ENCODE data around the gene TRMU. TPM values are rescaled to one million over a fixed set of nuclear protein-coding genes. Genes with fewer than 3 reads are reported as not detected.

Gene TRMU
- total RNA-seq, 5 donors from 2014 or later (not counting 1 experiment from before 2014, with no cell fraction given), result 62.8 to 92.1 (median 77.5) TPM

DNA sequence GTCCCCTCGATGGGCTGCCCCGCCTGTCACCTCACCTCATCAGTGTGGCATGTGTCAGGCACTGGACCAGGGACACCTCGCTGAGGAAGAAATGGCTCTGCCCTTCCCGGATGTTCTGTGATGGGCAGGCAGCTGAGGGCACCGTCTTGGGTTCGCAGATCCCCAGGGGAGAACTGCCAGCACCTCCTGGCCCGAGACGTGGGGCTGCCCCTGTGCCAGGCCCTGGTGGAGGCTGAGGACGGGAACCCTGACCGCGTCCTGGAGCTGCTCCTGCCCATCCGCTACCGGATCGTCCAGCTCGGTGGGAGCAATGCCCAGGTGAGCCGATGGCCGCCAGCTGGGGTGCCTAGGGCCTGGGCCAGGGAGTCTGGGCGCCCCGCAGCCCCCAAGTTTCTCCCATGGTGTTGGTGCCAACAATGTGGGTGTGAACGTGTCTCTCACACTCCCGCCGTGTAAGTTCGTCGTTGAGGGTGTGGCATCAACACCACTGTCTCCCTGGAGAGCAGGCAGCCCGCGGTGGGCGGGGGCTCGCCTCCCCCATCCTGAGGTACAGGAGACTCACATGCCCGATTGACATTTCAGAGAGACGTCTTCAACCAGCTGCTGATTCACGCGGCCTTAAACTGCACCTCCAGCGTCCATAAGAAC lies 46.1 kb upstream of the TRMU start:
- Mint-ChIP-seq H3K27me3 (no peaks in the 10 kb centered on the region), H3K9me3 (no peaks in the 10 kb centered on the region), H3K27ac (peak overlapping the region in 1 of 2 donors; percentile 52), H3K36me3 (peaks cover 8% of the 10 kb centered on the region), H3K4me1 (peaks cover 7 to 36% (median 18%) of the 10 kb centered on the region in 3 donors), H3K4me3 (no peak overlapping the region)
- peaks cover 0 to 20% of the 10 kb centered on the region in 2 donors for H3K36me3 ChIP-seq (ENCODE audit: control insufficient read depth in 2 of 2, extremely low read depth in 1 of 2, insufficient read depth in 1 of 2, low read length in 1 of 2)
- ChIA-PET CTCF (no interaction called here), POLR2A (no interaction called here)
- ATAC-seq (replicated peaks in 1 of 4), result peak in 1 of 4 experiments; percentile 55
- H3K27ac ChIP-seq (ENCODE audit: low read length), result peak overlapping the region; percentile 73
- no peaks in the 10 kb centered on the region for H3K9me3 ChIP-seq
- DNase-seq, result peak in 26 of 35 experiments; percentile 21 to 78 (median 51)
- peaks cover 0 to 72% of the 10 kb centered on the region in 2 experiments for H3K4me1 ChIP-seq (ENCODE audit: control insufficient read depth in 1 of 2, extremely low read depth in 1 of 2, insufficient read depth in 2 of 2, low read length in 2 of 2)
- no peak overlapping the region for H3K4me3 ChIP-seq (ENCODE audit: control insufficient read depth in 1 of 2, extremely low read depth in 1 of 2, low read length in 1 of 2)
- no peaks in the 10 kb centered on the region for H3K27me3 ChIP-seq (replicated peaks in 1 of 2; ENCODE audit: control insufficient read depth in 2 of 2, extremely low read depth in 1 of 2, insufficient read depth in 2 of 2, low read length in 1 of 2)
- 88% methylated on average over 33 of the region's 33 CpGs for WGBS (ENCODE audit: insufficient coverage)

GRCh38 chr22:46290121-46290842 lies 45.2 kb upstream of the TRMU start:
- peaks cover 0 to 16% of the 10 kb centered on the region in 2 donors for H3K36me3 ChIP-seq (ENCODE audit: control insufficient read depth in 2 of 2, extremely low read depth in 1 of 2, insufficient read depth in 1 of 2, low read length in 1 of 2)
- H3K9me3 Mint-ChIP-seq, result no peaks in the 10 kb centered on the region
- H3K27ac ChIP-seq (ENCODE audit: low read length), result peak overlapping the region; percentile 73

DNA sequence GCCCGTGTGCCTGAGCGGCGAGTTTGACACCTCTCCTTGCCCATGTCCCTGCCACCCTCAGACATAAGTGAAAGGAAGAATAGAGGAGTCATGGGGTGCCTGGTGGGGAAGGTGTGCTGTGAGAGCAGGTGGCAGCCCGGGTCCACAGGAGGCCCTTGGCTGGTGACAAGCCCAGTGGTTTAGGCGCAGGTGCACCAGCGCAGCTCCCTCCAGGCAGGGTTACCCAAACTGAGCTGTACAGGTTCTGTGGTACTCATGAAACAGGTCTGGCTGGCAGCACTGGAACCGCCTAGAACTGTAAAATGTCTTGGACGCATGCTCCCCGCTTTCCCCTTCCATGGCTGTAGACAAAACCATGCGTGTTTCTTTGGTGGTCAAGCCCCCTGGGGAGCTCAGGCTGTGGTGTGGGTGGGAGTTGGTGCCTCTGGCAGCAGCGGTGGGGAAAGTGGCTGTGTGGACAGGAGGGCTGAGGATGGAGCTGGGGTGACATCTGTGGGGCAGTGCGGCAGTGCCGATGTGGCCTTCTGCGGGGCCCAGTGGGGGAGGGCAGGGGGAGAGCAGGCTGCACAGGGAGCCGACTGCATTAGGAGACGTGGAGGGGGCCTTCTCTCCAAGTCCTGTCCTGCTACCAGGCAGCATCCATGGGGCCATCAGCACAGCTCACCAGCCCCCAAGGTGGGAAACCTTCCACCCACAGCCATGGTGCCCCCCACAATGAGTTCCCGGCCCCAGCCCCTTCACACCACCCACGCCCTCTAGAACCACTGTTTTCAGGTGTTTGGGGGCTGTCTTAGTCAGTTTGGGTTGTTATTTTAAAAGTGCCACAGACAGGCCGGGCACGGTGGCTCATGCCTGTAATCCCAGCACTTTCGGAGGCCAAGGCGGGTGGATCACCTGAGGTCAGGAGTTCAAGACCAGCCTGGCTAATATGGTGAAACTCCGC lies 44.4 kb upstream of the TRMU start:
- CTCF ChIA-PET, result no interaction called here
- peak overlapping the region; percentile 73 for H3K27ac ChIP-seq (ENCODE audit: low read length)

More at GRCh38 chr22:46290121-46290842, 45.2 kb upstream of the TRMU start:
- Mint-ChIP-seq H3K36me3 (peaks cover 6% of the 10 kb centered on the region), H3K27ac (no peak overlapping the region), H3K27me3 (no peaks in the 10 kb centered on the region), H3K4me1 (peaks cover 12 to 39% (median 21%) of the 10 kb centered on the region in 3 donors), H3K4me3 (no peak overlapping the region)
- ChIA-PET POLR2A (no interaction called here), CTCF (no interaction called here)
- no peaks in the 10 kb centered on the region for H3K27me3 ChIP-seq (replicated peaks in 1 of 2; ENCODE audit: control insufficient read depth in 2 of 2, extremely low read depth in 1 of 2, insufficient read depth in 2 of 2, low read length in 1 of 2)
- peak in 1 of 35 experiments; percentile 28 for DNase-seq
- H3K4me3 ChIP-seq (ENCODE audit: control insufficient read depth in 1 of 2, extremely low read depth in 1 of 2, low read length in 1 of 2), result peak overlapping the region in 1 of 2 donors; percentile 4
- 85% methylated on average over 16 of the region's 17 CpGs for WGBS (ENCODE audit: insufficient coverage)
- no peak for ATAC-seq (replicated peaks in 1 of 4)
- H3K9me3 ChIP-seq, result no peaks in the 10 kb centered on the region
- peaks cover 0 to 70% of the 10 kb centered on the region in 2 experiments for H3K4me1 ChIP-seq (ENCODE audit: control insufficient read depth in 1 of 2, extremely low read depth in 1 of 2, insufficient read depth in 2 of 2, low read length in 2 of 2)

GRCh38 chr22:46292173-46292572 lies 43.3 kb upstream of the TRMU start:
- Histone ChIP-seq H3K27ac (ENCODE audit: low read length) (no peak overlapping the region), H3K4me3 (ENCODE audit: control insufficient read depth in 1 of 2, extremely low read depth in 1 of 2, low read length in 1 of 2) (no peak overlapping the region), H3K27me3 (replicated peaks in 1 of 2; ENCODE audit: control insufficient read depth in 2 of 2, extremely low read depth in 1 of 2, insufficient read depth in 2 of 2, low read length in 1 of 2) (peaks cover 0 to 3% of the 10 kb centered on the region in 2 experiments), H3K4me1 (ENCODE audit: control insufficient read depth in 1 of 2, extremely low read depth in 1 of 2, insufficient read depth in 2 of 2, low read length in 2 of 2) (peaks cover 0 to 79% of the 10 kb centered on the region in 2 experiments), H3K36me3 (ENCODE audit: control insufficient read depth in 2 of 2, extremely low read depth in 1 of 2, insufficient read depth in 1 of 2, low read length in 1 of 2) (peaks cover 0 to 8% of the 10 kb centered on the region in 2 donors), H3K9me3 (no peaks in the 10 kb centered on the region)
- Mint-ChIP-seq H3K27ac (no peak overlapping the region), H3K27me3 (no peaks in the 10 kb centered on the region), H3K4me3 (no peak overlapping the region), H3K9me3 (no peaks in the 10 kb centered on the region), H3K4me1 (peaks cover 27 to 48% (median 34%) of the 10 kb centered on the region in 3 donors), H3K36me3 (peaks cover 6% of the 10 kb centered on the region)
- ATAC-seq (replicated peaks in 1 of 4), result no peak
- no peak for DNase-seq
- POLR2A ChIA-PET, result no interaction called here
- CTCF ChIA-PET, result no interaction called here
- 83% methylated on average over 3 of the region's 3 CpGs for WGBS (ENCODE audit: insufficient coverage)

More for the DNA sequence above, 44.4 kb upstream of the TRMU start:
- H3K27me3 ChIP-seq (replicated peaks in 1 of 2; ENCODE audit: control insufficient read depth in 2 of 2, extremely low read depth in 1 of 2, insufficient read depth in 2 of 2, low read length in 1 of 2), result no peaks in the 10 kb centered on the region
- no peak overlapping the region for H3K4me3 Mint-ChIP-seq
- H3K36me3 ChIP-seq (ENCODE audit: control insufficient read depth in 2 of 2, extremely low read depth in 1 of 2, insufficient read depth in 1 of 2, low read length in 1 of 2), result peaks cover 0 to 13% of the 10 kb centered on the region in 2 donors
- DNase-seq (no peak), ATAC-seq (replicated peaks in 1 of 4) (no peak)
- H3K4me1 Mint-ChIP-seq, result peaks cover 20 to 42% (median 28%) of the 10 kb centered on the region in 3 donors
- peaks cover 6% of the 10 kb centered on the region for H3K36me3 Mint-ChIP-seq
- 90% methylated on average over 16 of the region's 23 CpGs for WGBS (ENCODE audit: insufficient coverage)
- H3K27ac Mint-ChIP-seq, result no peak overlapping the region
- peaks cover 0 to 79% of the 10 kb centered on the region in 2 experiments for H3K4me1 ChIP-seq (ENCODE audit: control insufficient read depth in 1 of 2, extremely low read depth in 1 of 2, insufficient read depth in 2 of 2, low read length in 2 of 2)
- H3K9me3 ChIP-seq, result no peaks in the 10 kb centered on the region
- no peaks in the 10 kb centered on the region for H3K9me3 Mint-ChIP-seq
- H3K4me3 ChIP-seq (ENCODE audit: control insufficient read depth in 1 of 2, extremely low read depth in 1 of 2, low read length in 1 of 2), result no peak overlapping the region
- no peaks in the 10 kb centered on the region for H3K27me3 Mint-ChIP-seq
- POLR2A ChIA-PET, result interaction anchor here in 1 of 2 donors (0.5 kb wide), 1 partner anchor 15 kb away, joined by 3 read pairs; no protein-coding TSS in a partner anchor

- POLR2A ChIA-PET, result no interaction called here
- Histone ChIP-seq H3K36me3 (ENCODE audit: control insufficient read depth in 2 of 2, extremely low read depth in 1 of 2, insufficient read depth in 1 of 2, low read length in 1 of 2) (peaks cover 0 to 8% of the 10 kb centered on the region in 2 donors), H3K4me3 (ENCODE audit: control insufficient read depth in 1 of 2, extremely low read depth in 1 of 2, low read length in 1 of 2) (no peak overlapping the region), H3K4me1 (ENCODE audit: control insufficient read depth in 1 of 2, extremely low read depth in 1 of 2, insufficient read depth in 2 of 2, low read length in 2 of 2) (peaks cover 2 to 77% of the 10 kb centered on the region in 2 experiments), H3K27me3 (replicated peaks in 1 of 2; ENCODE audit: control insufficient read depth in 2 of 2, extremely low read depth in 1 of 2, insufficient read depth in 2 of 2, low read length in 1 of 2) (peaks cover 0 to 5% of the 10 kb centered on the region in 2 experiments), H3K9me3 (no peaks in the 10 kb centered on the region), H3K27ac (ENCODE audit: low read length) (no peak overlapping the region)
- peaks cover 6% of the 10 kb centered on the region for H3K36me3 Mint-ChIP-seq
- DNase-seq (no peak), ATAC-seq (replicated peaks in 1 of 4) (no peak)
- CTCF ChIA-PET, result no interaction called here
- WGBS (ENCODE audit: insufficient coverage), result 97% methylated on average over 8 of the region's 14 CpGs
- H3K4me1 Mint-ChIP-seq, result peaks cover 28 to 48% (median 33%) of the 10 kb centered on the region in 3 donors
- H3K27me3 Mint-ChIP-seq, result no peaks in the 10 kb centered on the region
- H3K9me3 Mint-ChIP-seq, result no peaks in the 10 kb centered on the region
- peak overlapping the region in 1 of 2 donors; percentile 39 for H3K27ac Mint-ChIP-seq
- H3K4me3 Mint-ChIP-seq, result no peak overlapping the region
Observed at GRCh38 chr22:46292732-46293131, 42.8 kb upstream of the TRMU start.

Data from T-cell (primary cell).